Measurements from ENCODE around the gene BAX.
A peak's percentile ranks its signal among the peaks of the same experiment; 100 is the strongest.

BAX gene

DNA sequence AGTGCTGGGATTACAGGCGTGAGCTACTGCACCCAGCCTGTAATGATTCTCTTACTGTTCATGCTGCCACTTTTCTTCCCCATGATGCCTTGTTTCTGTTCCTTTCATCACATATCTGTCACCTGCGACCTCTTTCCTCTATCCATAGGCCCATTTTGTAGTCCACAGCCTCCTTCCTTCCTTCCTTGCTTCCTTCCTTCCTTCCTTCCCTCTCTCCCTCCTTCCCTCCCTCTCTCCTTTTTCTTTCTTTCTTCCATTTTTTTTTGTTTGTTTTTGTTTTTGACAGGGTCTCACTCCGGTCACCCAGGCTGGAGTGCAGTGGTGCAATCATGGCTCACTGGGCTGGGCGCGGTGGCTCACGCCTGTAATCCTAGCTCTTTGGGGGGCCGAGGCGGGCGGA is 34.2 kb downstream of the BAX start:
- DNase-seq: no peak

DNA sequence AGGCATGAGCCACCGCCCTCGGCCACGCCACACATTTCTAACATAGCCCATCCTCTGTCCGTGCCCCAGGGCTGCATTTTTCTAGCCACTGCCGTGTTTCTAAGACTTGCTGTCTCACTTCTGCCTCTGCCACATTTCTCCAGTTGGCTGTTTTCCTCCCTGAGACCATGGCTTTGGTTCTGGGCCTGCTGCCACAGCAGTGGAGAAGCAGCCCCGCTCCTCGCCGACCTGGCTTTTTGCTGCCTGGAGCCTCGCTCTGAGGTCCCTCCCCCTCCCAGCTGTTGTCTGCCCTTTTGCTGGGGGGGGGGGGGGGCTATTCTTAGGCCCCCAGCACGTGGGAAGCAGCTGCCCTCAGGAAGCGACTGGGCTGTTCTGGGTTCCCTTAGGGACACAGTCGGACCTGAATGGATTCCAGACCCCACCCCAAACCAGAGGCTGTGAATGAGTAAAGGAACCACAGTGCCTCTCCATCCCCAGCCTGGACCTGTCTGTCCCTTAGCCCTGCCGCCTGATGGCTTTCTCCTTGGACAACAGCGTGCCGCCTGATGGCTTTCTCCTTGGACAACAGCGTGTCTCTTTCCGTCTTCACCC is 35.1 kb downstream of the BAX start:
- no peak for DNase-seq

DNA sequence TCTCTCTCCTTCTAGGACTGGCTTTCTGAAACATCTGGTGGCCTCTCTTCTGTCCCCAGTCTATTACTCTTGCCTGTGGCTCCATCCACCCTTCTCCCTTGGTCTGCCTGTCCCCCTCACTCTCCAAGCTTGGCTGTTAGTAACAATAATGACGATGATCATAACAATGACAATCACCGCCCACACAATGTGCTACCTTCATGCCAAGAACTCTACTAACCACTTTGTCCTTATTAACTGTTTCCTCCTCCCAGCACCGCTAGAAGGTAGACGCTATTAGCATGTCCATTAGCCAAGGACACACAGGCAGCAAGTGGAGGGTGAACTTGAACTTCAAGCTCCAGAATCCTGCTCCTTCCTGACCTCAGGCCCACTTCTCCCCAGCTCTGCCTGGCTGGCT is 35.7 kb downstream of the BAX start:
- DNase-seq: no peak

DNA sequence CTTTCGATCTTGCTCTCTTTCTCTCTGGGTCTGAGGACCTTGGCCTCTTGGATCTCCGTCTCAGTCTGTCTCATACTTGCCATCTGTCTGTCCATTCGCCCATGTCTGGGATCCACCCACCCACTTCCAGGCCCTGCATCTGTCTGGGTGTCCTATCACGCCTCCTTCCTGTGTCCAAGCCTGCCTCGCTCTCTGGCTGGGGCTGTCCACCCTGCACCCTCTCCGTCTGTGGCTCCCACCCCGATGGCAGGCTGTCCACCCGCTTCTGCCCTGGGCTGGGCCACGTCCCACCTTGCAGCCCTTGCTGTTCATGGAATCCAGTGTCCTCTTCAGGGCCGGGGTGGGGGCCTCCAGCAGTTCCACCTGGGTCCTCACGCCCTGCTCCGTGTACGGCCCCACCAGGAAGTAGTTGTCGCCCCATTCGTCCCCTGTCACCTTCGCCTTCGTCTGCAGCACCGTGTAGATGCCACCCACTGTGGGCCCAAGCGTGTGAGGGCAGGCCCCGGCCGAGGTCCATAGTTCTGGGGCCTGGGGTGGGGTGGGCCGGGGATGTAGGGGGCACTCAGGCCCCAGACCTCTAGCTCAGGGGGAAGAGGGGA is 36.4 kb downstream of the BAX start:
- DNase-seq: no peak

DNA sequence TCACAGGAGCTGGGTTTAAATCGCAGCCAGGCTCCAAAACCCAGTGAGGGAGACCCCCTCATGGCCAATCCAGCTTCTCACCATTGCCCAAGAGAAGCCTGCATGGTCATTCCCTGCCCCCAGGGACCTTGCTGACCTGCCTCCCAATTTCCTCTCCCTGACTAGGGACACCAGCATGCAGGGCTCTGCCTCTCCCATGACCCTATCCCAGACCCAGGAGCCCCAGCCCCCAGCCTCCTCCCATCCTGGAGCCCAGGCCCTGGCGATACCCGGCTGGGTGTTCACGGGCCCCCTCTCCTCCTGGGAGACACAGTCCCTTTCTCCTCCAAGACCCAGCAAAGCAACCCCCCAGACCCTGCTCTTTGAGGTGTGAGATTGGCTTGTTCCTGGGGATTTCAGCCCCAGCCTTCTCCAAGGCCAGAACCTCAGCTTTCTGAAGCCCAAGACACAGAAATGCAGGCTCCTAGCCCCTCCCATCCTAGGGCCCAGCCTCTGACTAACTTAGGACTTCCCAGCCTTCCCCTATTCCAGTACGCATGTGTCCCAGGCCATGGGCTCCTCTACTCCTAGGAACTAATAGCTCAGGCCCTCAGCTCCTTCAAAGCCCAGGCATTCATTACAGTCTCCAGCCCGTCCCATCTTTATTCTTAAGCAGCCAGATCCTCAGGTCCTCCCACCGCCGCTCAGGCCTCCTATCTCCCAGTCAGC is 37.4 kb downstream of the BAX start:
- no peak for DNase-seq

DNA sequence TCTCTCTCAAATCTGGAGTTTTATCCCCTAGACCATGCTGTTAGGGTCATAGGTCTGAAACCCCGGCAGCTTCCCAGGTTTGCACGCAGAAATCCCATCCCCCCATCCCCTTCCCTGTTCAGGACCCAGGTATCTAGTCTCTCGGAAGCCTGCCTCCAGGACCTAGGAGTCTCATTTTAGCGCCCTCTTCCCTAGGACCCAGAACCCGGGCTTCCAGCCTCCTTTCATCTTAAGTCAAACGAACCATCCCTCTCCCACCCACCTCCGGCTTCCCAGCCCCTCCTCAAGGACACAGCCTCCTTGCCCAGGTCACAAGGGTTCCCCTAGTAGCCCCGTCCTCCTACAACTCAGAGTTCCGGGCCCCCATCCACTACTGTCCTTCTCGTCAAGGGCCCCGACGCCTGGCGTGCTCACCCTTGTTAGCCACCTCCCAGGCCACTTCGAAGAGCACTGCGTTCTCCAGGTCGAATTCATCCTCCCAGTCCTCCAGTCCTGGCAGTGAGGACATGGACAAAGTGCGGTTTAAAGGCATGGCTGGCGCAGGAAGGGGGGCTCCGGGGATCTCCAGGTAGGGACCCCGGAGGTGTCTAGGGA is 38.0 kb downstream of the BAX start:
- DNase-seq: no peak

DNA sequence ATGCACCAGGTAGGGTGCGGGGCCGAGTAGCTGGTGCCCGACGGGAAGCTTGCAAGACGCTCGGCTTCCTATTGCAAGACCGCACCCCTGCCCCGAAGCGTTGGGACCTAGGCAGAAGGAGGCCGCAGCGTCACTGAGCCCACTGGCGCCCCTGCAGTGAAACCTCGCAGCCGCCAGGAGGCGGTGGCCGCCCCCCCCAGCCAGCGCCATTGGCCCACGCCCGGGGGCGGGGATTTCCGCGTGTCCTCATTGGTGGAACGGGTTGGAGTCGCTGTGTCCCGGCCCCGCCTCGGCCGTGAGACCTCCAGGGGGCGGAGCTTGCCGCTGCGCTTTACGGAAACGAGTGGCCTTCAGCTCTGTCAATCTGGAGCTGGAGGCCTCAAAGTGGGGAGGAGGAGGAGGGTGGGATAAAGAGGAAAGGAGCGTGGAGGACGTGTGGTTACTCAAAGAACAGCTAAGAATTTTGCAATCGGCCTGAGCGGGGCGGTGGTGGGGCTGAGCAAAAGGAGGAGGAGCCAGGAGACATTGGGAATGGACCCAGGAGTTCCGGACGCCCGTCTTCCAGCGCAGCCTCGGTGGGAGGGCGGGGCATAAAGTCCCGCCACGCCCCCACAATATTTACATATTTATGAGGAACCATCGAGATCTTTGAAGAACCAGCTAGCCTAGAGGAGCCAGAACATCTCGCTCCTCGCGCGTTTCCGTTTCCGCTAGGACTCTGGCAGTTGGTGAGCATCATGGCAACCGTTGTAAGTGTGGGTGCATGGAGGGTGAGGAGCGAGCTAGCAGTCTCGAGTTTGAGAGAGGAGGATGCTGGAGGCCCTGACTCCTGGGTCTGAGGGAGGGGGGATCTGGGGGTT is 38.7 kb downstream of the BAX start, which contains the start of the genes GYS1 and RUVBL2:
TSS of gene GYS1 (minus strand) at position 135 of the 860 bp plus-strand sequence. CDS start 197 bp downstream, outside the sequence.
TSS of gene RUVBL2 (plus strand) at position 713 of the 860 bp plus-strand sequence. CDS start at position 738, 25 bp downstream.
- DNase-seq: peak; percentile 100

DNA sequence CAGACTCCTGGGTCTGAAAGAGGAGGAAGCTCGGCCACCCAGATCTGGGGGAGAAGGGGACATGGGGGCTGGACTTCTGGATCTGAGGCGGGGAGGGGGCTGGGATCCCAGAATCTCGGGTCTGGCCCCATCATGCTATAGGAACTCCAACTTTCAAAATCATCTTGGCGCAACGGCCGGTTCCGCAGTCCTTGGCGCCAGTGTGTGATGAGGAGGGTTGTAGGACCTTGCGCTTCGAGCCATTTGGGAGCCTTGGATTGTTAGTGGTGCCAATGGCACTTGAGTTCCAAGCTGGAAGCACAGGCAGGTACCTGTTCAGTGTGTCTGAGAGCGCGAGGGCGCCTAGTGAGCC is 39.3 kb downstream of the BAX start:
- no peak for DNase-seq

DNA sequence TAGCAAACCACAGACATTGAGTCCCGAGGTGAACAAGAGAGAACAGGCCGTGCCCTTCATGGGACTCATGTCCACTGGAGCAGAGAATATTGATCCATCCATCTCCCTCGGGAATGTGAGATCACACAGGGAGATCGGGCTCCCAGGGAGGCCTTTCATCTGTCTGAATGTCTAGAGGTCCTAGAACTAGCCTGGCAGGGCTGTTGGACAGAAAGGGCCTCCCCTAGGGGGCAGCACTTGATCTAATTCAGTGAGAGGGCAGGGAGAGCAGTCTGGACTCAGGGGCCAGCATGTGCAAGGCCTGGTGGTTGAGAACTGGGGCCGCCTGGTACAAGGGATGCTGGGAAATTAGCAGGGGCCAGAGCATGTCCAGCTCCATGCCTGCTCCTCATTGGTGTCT is 43.3 kb downstream of the BAX start:
- peak; percentile 37 to 58 for DNase-seq

DNA sequence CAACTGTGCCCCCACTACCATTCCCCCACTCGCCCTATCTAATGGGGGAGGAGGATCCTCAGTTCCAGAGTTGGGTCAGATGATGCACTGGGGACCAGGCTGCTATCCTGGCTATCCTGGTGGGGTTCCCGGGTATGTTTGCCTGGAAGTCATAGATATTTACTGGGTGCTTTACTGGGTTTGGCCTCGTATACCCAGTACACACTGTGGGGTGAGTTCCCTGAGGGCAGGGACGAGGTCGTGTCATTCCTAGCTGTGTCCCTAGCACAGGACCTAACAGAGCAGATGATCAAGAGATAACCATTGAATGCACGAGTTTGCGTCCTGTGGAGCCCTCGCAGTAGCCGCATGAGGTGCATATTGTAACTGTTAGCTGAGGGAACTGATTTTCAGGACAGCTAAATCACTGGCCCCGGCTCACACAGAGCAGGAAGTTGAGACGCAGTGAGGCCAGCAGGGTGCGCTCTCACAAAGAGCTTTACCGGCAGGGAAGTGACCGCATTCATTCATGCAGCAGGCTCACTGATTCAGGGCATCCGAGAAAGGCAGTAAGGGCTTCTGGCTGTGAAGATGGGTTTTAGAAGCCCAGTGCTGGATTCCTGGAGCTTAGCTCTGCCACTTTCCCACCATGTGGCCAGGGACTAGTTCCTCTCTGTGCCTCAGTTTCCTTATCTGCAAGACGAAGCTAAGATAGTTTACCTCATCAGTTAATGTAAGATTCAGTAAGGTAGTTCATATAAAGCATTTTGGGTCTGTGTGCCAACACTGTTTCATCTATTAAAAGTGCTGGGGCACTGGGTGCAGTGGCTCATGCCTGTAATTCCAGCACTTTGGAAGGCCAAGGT is 45.0 kb downstream of the BAX start:
- DNase-seq: peak; percentile 61 to 80

DNA sequence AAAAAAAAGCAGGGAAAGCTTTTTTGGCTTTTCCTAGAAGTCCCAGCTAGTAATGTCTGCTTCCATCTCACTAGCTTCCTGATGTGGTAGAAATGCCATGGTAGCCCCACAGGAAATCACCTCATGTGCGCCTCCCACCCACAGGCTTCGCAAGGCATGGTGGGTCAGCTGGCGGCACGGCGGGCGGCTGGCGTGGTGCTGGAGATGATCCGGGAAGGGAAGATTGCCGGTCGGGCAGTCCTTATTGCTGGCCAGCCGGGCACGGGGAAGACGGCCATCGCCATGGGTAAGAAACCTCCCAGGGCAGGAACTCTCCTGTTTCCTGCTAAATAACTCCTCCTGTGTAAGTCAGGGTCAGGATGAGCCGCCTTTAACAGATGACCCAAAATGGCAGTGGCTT is 49.5 kb downstream of the BAX start:
- DNase-seq: no peak

DNA sequence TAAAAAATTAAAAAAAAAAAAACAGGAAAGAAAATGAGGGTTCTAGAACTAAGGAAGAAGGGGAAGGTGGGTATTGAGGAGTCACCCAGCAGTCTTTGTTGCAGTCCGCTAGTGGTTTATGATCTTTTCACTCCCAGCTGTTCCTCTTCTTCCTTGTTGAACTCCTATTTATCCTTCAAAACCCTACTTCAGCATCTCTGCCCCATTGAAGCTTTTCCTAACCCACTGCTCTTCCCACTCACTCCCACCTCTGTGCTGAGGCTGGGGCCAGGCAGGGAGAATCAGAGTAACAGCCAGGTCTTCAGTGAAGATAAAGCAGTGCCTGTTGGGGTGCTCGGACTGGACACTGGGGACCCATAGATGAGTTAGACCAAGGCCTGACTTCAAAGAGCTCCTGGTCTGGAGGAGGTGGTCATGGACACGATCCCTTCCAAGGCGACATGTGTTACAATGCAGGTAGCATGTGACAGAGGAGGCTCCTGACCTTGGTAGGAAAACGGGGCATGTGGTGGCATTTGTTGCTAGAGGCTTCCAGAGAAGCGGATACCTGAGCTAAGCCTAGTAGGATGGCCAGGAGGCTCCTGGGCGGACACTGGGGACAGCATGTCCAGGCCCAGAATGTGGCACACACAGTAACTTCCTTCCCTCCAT is 50.4 kb downstream of the BAX start:
- DNase-seq: no peak

DNA sequence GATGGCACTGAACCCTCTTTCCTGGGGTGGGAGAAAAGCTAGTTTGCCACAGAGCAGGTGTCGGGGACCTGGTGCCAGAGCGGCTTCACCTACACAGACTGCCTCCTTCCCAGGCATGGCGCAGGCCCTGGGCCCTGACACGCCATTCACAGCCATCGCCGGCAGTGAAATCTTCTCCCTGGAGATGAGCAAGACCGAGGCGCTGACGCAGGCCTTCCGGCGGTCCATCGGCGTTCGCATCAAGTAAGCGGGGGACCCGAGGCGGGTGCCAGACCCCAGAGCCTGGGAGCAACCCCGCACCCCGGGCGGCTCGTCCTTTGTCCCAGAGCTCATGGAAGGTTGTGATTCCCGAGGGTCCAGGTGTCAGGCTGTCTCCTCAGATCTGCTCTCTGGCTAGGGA is 52.2 kb downstream of the BAX start:
- DNase-seq: no peak

DNA sequence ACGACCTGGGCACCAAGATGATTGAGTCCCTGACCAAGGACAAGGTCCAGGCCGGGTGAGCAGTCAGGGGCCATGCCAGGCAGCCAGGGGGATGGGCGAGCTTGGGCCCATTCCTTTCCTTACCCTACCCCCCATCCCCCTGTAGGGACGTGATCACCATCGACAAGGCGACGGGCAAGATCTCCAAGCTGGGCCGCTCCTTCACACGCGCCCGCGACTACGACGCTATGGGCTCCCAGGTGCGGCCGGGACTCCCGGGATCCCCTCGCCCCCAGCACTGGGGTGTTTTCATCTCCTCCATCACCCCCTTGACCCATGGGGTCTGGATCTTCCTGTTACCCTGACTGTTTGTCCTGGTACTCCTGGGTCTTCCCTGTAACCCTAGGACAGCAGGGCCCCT is 55.2 kb downstream of the BAX start:
- DNase-seq: no peak

DNA sequence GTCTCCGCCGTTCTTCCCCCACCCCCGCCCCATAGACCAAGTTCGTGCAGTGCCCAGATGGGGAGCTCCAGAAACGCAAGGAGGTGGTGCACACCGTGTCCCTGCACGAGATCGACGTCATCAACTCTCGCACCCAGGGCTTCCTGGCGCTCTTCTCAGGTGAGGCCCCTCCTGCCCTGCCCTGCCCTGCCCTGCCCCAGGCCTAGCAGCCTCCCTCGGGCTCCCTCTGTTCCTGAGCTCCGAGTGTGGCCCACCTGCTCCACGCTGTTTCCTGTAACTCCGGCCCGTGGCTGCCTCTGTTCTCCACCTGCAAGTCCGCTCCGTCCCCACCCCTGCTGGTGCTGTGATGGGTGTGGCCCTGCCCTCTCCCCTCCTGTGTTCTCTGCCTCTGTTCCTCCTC is 55.8 kb downstream of the BAX start:
- no peak for DNase-seq

DNA sequence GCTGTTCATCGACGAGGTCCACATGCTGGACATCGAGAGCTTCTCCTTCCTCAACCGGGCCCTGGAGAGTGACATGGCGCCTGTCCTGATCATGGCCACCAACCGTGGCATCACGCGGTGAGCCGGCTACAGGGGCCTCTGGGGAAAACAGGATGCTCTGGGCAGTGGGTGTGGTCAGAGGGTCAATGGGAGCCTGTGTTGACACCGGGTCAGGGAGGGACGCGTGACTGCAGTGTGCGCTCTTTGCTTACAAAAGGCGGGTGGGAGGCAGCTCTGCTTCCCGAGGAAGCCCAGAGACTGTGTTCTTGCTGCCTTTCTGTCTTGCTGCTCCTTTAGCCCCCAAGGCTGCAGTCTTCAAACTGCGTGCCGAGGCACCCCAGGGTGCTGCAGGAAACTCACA is 56.5 kb downstream of the BAX start:
- DNase-seq: no peak

Data from CD4-positive, alpha-beta T cell treated with Interferon alpha-2 for 1 hour (primary cell).